ENCODE measurements around the gene CEBPE. TPM values are rescaled to one million over a fixed set of nuclear protein-coding genes. Genes with fewer than 3 reads are reported as not detected.
A peak's percentile ranks its signal among the peaks of the same experiment; 100 is the strongest.

Gene CEBPE
- total RNA-seq, 4 donors from 2014 or later, result not detected

GRCh38 chr14:23163830-23164229 is 44.8 kb upstream of the CEBPE start:
- intact Hi-C loops (cut with DNase I; ENCODE audit: low total_unique reads), result no loop called here
- TF ChIP-seq CTCF (IDR thresholded peaks at IDR 0.05) (no peak), POLR2A (IDR thresholded peaks at IDR 0.05) (no peak)
- DNase-seq (ENCODE audit: low spot score in 2 of 2), result peak in 1 of 2 donors; percentile 13
- 87 to 99% methylated on average over 2 of the region's 2 CpGs for WGBS, 2 donors
- H3K4me3 ChIP-seq (ENCODE audit: low read depth, poor library complexity, severe bottlenecking), result no peak overlapping the region

DNA sequence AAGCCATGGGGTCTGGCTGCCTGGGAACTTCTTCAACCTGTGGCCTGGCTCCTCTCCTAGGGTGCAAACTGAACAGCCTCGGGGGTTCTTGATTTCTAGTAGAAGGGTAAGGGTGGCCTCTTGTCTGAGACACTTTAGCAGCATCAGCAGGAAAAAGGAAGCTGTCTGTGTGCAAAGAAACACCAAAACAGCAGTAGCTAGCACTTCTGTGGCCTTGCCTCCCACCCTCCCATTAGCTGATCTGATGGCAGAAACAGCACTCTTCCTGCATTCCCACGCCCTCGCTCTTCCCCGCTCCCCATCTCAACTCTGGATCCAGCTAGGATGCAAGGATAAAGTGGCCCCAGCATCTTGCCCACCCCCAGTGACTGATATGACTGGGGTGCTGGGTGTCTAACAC is 43.7 kb upstream of the CEBPE start:
- WGBS, 2 donors, result 94 to 95% methylated on average over 4 of the region's 4 CpGs
- DNase-seq (ENCODE audit: low spot score in 2 of 2), result peak in 1 of 2 donors; percentile 39
- no peak overlapping the region for H3K4me3 ChIP-seq (ENCODE audit: low read depth, poor library complexity, severe bottlenecking)
- TF ChIP-seq POLR2A (IDR thresholded peaks at IDR 0.05), result no peak
- no peak for TF ChIP-seq CTCF (IDR thresholded peaks at IDR 0.05)
- intact Hi-C loops (cut with DNase I; ENCODE audit: low total_unique reads), result no loop called here

GRCh38 chr14:23162005-23162404 is 43.0 kb upstream of the CEBPE start:
- intact Hi-C loops (cut with DNase I; ENCODE audit: low total_unique reads), result no loop called here
- TF ChIP-seq CTCF (IDR thresholded peaks at IDR 0.05), result no peak
- TF ChIP-seq POLR2A (IDR thresholded peaks at IDR 0.05), result no peak
- no peak overlapping the region for H3K4me3 ChIP-seq (ENCODE audit: low read depth, poor library complexity, severe bottlenecking)
- peak in 1 of 2 donors; percentile 36 for DNase-seq (ENCODE audit: low spot score in 2 of 2)
- WGBS, 2 donors, result 79 to 85% methylated on average over 5 of the region's 5 CpGs

DNA sequence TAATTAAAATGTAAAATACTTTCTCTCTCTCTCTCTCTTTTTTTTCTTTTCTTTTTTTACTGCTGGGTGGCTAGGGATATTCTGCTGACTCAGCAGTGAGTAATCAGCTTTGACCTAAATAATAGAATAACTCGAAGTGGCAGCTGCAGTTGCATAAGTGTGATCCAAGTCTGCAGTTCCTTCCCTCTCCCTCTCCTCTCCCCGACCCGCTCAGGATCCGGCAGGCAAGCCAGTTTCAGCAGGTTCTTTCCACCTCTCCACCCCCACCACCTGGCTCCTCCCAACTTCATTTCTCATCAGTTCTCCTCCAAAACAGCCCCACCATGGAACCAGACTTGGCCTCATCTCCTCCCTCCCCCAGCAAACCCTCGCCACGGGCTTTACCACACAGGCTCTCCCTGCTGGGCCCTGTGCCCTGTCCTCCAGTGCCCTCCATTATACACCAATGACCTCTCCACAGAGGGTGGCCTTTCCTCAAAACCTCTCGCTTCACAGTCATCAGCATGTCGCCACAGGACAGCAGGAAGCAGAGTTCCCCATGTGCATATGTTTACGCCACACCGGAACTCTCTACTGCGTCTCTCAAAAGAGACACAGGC is 42.0 kb upstream of the CEBPE start:
- peak; percentile 63 to 90 for DNase-seq (ENCODE audit: low spot score in 2 of 2)
- WGBS, 2 donors, result 24 to 27% methylated on average over 11 of the region's 11 CpGs
- no peak overlapping the region for H3K4me3 ChIP-seq (ENCODE audit: low read depth, poor library complexity, severe bottlenecking)
- intact Hi-C loops (cut with DNase I; ENCODE audit: low total_unique reads), result no loop called here
- TF ChIP-seq POLR2A (IDR thresholded peaks at IDR 0.05) (no peak), CTCF (IDR thresholded peaks at IDR 0.05) (no peak)

DNA sequence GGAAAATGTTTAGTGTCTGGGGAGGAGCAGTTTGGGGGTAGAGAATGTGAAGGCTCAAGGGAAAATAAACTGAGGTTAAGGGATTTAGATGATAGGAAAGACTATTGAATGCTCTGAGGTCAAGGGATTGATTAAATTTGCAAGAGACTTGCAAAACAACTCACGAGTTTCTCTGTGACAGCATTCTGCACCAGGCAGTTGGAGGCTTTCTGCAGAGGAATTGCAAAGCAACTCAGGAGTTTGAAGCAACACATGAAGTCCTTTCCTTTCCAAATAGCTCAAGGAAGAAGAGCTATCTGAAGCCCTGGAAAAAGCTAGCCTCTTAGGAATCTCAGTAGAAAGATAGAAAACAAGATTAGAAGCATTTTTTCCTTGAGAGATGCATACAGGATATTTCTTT is 40.5 kb upstream of the CEBPE start:
- no peak overlapping the region for H3K4me3 ChIP-seq (ENCODE audit: low read depth, poor library complexity, severe bottlenecking)
- WGBS, 2 donors, result 58 to 79% methylated on average over 1 of the region's 1 CpG
- TF ChIP-seq CTCF (IDR thresholded peaks at IDR 0.05), result no peak
- no peak for TF ChIP-seq POLR2A (IDR thresholded peaks at IDR 0.05)
- intact Hi-C loops (cut with DNase I; ENCODE audit: low total_unique reads), result no loop called here
- no peak for DNase-seq (ENCODE audit: low spot score in 2 of 2)

GRCh38 chr14:23158779-23159178 is 39.7 kb upstream of the CEBPE start:
- no peak for DNase-seq (ENCODE audit: low spot score in 2 of 2)
- 88 to 91% methylated on average over 2 of the region's 2 CpGs for whole genome bisulfite sequencing, 2 donors
- no peak overlapping the region for H3K4me3 ChIP-seq (ENCODE audit: low read depth, poor library complexity, severe bottlenecking)
- TF ChIP-seq POLR2A (IDR thresholded peaks at IDR 0.05) (no peak), CTCF (IDR thresholded peaks at IDR 0.05) (no peak)
- intact Hi-C loops (cut with DNase I; ENCODE audit: low total_unique reads), result no loop called here
